Suprapubic skin (tissue), 3 donors: Measurements from ENCODE around the gene LGALS7B.

Experiments
- CTCF ChIP-seq, 2 donors: fragments of 200-600 bp in 1 of 2; fragments of 450-650 bp in 1 of 2; sonication (generic) in 1 of 2; IDR thresholded peaks; one replicate each; pipeline ENCODE4 v1.5.1; 2016 to 2019; ENCODE audit warnings: antibody characterized with exemption in 2 of 2, mild to moderate bottlenecking in 1 of 2, moderate library complexity in 1 of 2
- POLR2AphosphoS5 ChIP-seq, 3 donors: sonication (generic); formaldehyde crosslinking; IDR thresholded peaks; one replicate each; pipeline ENCODE4 v1.6.1; 2017; ENCODE audit warnings: antibody characterized with exemption in 3 of 3

GRCh38 chr19:38806371-38806770 is 17.4 kb downstream of the LGALS7B start:
- TF ChIP-seq CTCF (IDR thresholded peaks at IDR 0.05) (no peak), POLR2AphosphoS5 (IDR thresholded peaks at IDR 0.05) (no peak)
